ENCODE results near the gene LRMDA.

LRMDA gene

DNA sequence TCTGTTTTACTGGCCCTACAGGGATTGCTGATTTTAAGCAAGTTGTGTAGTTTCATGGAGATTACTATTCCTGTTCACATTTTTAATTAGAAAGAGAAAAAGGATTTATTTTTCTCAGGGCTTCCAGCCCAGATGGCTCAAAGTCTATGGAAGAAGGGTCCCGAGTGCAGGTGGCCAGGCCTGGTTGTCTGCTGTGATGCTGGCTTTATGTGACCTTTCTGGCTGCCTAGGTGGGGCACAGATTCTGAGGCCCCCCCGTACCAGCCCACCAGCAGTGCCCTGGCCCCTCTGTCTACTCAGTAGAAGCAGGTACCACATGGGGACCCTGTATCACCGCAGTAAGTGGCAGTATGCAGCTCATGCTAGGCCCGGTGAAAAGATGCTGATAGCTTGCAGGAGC, 426.5 kb downstream of the LRMDA start:
- no peak overlapping the region for H3K27ac ChIP-seq
- TF ChIP-seq, protein P1, sequence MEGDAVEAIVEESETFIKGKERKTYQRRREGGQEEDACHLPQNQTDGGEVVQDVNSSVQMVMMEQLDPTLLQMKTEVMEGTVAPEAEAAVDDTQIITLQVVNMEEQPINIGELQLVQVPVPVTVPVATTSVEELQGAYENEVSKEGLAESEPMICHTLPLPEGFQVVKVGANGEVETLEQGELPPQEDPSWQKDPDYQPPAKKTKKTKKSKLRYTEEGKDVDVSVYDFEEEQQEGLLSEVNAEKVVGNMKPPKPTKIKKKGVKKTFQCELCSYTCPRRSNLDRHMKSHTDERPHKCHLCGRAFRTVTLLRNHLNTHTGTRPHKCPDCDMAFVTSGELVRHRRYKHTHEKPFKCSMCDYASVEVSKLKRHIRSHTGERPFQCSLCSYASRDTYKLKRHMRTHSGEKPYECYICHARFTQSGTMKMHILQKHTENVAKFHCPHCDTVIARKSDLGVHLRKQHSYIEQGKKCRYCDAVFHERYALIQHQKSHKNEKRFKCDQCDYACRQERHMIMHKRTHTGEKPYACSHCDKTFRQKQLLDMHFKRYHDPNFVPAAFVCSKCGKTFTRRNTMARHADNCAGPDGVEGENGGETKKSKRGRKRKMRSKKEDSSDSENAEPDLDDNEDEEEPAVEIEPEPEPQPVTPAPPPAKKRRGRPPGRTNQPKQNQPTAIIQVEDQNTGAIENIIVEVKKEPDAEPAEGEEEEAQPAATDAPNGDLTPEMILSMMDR (conservative IDR thresholded peaks at IDR 0.05), result no peak

DNA sequence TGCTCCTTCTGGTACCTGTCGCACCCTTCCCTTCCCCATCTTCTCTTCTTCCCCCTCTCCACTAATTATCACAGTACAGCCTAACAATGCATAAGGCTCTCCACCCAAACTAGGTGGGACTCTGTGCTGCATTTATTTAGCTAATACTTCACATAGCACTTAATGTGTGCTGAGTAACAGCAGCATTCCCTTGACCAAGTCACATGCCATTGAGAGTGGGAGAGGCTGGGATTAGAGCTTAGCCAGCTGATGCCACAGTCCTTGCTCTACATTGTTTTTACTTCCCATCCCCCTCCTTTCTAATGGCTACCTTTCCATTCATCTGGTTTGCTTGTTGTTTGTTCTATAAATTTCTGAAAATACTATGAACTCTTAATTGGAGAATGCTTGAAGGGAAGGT, 426.9 kb downstream of the LRMDA start:
- H3K27ac ChIP-seq, result no peak overlapping the region
- TF ChIP-seq, protein P1 (conservative IDR thresholded peaks at IDR 0.05), result no peak

GRCh38 chr10:75859141-75859540, 427.7 kb downstream of the LRMDA start:
- TF ChIP-seq, protein P1 (conservative IDR thresholded peaks at IDR 0.05), result no peak
- H3K27ac ChIP-seq, result no peak overlapping the region

DNA sequence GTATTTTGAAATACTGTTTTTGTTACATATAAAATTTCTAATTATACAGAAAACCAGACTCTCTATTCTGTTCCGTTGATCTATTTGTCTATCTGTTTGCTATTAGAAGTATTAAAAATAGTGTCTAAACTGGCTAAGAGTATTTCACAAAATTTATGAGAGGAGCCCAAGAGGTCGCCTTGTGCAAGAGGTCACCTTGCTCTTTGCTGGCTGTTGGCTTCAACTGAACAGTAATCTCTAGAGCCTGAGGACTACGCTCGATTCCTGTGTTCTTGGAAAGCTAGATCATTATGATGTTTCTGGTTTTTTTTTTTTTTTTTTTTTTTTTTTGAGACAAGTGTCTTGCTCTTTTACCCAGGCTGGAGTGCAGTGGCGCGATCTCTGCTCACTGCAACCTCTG, 428.6 kb downstream of the LRMDA start:
- H3K27ac ChIP-seq, result no peak overlapping the region
- TF ChIP-seq, protein P1 (conservative IDR thresholded peaks at IDR 0.05), result no peak

- no peak overlapping the region for H3K27ac ChIP-seq
- TF ChIP-seq, protein P1 (conservative IDR thresholded peaks at IDR 0.05), result no peak
Measured at GRCh38 chr10:75861582-75861981, 430.2 kb downstream of the LRMDA start.

- no peak overlapping the region; the same call in 1 of the 2 replicates for H3K27ac ChIP-seq
- TF ChIP-seq, protein P1 (conservative IDR thresholded peaks at IDR 0.05), result no peak
Measured at GRCh38 chr10:75862935-75863334, 431.5 kb downstream of the LRMDA start.

DNA sequence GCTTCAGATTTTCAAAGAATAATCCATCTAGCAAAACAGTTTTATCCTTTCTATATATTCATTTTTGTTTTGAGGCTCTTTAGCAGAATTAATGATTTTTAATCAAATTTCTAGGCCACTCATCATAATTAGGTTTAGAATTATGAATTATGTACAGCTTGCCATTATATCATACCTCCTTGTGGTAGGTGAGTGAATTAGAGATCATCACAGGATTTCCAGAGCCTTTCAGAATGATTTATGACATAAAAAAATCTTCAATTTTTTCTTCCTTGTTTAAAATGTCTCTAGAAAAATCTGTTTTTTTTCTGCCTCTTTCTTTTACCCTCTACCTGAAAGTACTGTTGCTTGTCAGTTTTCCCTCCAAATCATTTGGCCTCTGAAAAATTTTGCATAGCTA, 433.3 kb downstream of the LRMDA start:
- TF ChIP-seq, protein P1 (conservative IDR thresholded peaks at IDR 0.05), result 0 out of 2 replicates have a peak, but pooled peaks have one; percentile 12

More for the DNA sequence above, 433.3 kb downstream of the LRMDA start:
- peak overlapping the region; percentile 45 for H3K27ac ChIP-seq

Data from VCaP (cell line).